H9 (cell line): ENCODE data around the gene CHSY3. TPM values are rescaled to one million over a fixed set of nuclear protein-coding genes. Genes with fewer than 3 reads are reported as not detected.

Experiments
- DNase-seq: peaks from one replicate; pipeline ENCODE4 v3.0.0-alpha.2; 2017
- H2AFZ ChIP-seq: one replicate; pipeline ENCODE4 v1.6.1; 2013; ENCODE audit warnings: mild to moderate bottlenecking, low read length, control low read depth, moderate library complexity
- H2AK5ac ChIP-seq: 2 replicates; pipeline ENCODE4 v1.6.1; 2013; ENCODE audit warnings: low read length, control low read depth, mixed read lengths; ENCODE audit not compliant: insufficient read length
- H2BK120ac ChIP-seq: one replicate; pipeline ENCODE4 v1.6.1; 2013; ENCODE audit warnings: low read depth, mild to moderate bottlenecking, low read length, control low read depth, inconsistent platforms; ENCODE audit not compliant: poor library complexity, severe bottlenecking
- H2BK12ac ChIP-seq: 2 replicates; pipeline ENCODE4 v1.6.1; 2013; ENCODE audit warnings: low read length, control low read depth, mixed read lengths, low read depth; ENCODE audit not compliant: insufficient read length
- H2BK15ac ChIP-seq: 2 replicates; pipeline ENCODE4 v1.6.1; 2013; ENCODE audit warnings: low read depth, low read length, control low read depth
- H2BK20ac ChIP-seq: one replicate; pipeline ENCODE4 v1.6.1; 2013; ENCODE audit warnings: low read depth, mild to moderate bottlenecking, low read length, control low read depth, inconsistent platforms; ENCODE audit not compliant: poor library complexity, severe bottlenecking
- H2BK5ac ChIP-seq: 2 replicates; pipeline ENCODE4 v1.6.1; 2013; ENCODE audit warnings: low read length, control low read depth, mixed read lengths; ENCODE audit not compliant: insufficient read length
- H3K14ac ChIP-seq: 2 replicates; pipeline ENCODE4 v1.6.1; 2013; ENCODE audit warnings: low read length, control low read depth; ENCODE audit not compliant: insufficient read depth
- H3K18ac ChIP-seq: 2 replicates; pipeline ENCODE4 v1.6.1; 2013; ENCODE audit warnings: low read depth, mild to moderate bottlenecking, mixed read lengths, low read length, control low read depth; ENCODE audit not compliant: insufficient read length
- H3K23ac ChIP-seq: 2 replicates; pipeline ENCODE4 v1.6.1; 2013; ENCODE audit warnings: low read length, control low read depth, mixed read lengths, low read depth; ENCODE audit not compliant: insufficient read length
- H3K23me2 ChIP-seq: 2 replicates; pipeline ENCODE4 v1.6.1; 2013; ENCODE audit warnings: low read depth, mild to moderate bottlenecking, mixed read lengths, low read length, control low read depth; ENCODE audit not compliant: insufficient read length, poor library complexity, severe bottlenecking
- H3K27ac ChIP-seq: 2 replicates; pipeline ENCODE4 v1.5.1; 2013; ENCODE audit warnings: low read length, control low read depth, mixed read lengths, low read depth; ENCODE audit not compliant: insufficient read length
- H3K27me3 ChIP-seq: 2 replicates; pipeline ENCODE4 v1.6.1; 2013; ENCODE audit warnings: low read length, control low read depth, inconsistent platforms; ENCODE audit not compliant: insufficient read depth
- H3K4ac ChIP-seq: 2 replicates; pipeline ENCODE4 v1.6.1; 2013; ENCODE audit warnings: low read depth, mild to moderate bottlenecking, control low read depth, inconsistent platforms, low read length, moderate library complexity
- H3K4me1 ChIP-seq: 2 replicates; pipeline ENCODE4 v1.6.1; 2013; ENCODE audit warnings: low read length, control low read depth, inconsistent platforms; ENCODE audit not compliant: insufficient read depth
- H3K4me2 ChIP-seq: 2 replicates; pipeline ENCODE4 v1.6.1; 2013; ENCODE audit warnings: low read length, control low read depth, mixed read lengths; ENCODE audit not compliant: insufficient read length, insufficient read depth
- H3K56ac ChIP-seq: 2 replicates; pipeline ENCODE4 v1.6.1; 2013; ENCODE audit warnings: low read depth, mild to moderate bottlenecking, mixed read lengths, low read length, control low read depth; ENCODE audit not compliant: insufficient read length
- H3K79me1 ChIP-seq: 2 replicates; pipeline ENCODE4 v1.6.1; 2013; ENCODE audit warnings: low read depth, mild to moderate bottlenecking, moderate library complexity, low read length, control low read depth, inconsistent platforms; ENCODE audit not compliant: insufficient read depth, poor library complexity, severe bottlenecking
- H3K79me2 ChIP-seq: 2 replicates; pipeline ENCODE4 v1.6.1; 2013; ENCODE audit warnings: low read length, control low read depth, inconsistent platforms; ENCODE audit not compliant: insufficient read depth
- H3K9ac ChIP-seq: 2 replicates; pipeline ENCODE4 v1.6.1; 2013; ENCODE audit warnings: low read length, control low read depth, mixed read lengths; ENCODE audit not compliant: insufficient read length; ENCODE audit errors: extremely low read depth
- H3K9me3 ChIP-seq: one replicate; pipeline ENCODE4 v1.6.1; 2013; ENCODE audit warnings: low read depth, low read length, inconsistent platforms; ENCODE audit not compliant: control insufficient read depth
- H3T11ph ChIP-seq: one replicate; pipeline ENCODE4 v1.6.1; 2013; ENCODE audit warnings: mild to moderate bottlenecking, low read length, control low read depth, inconsistent platforms
- H4K20me1 ChIP-seq: one replicate; pipeline ENCODE4 v1.6.1; 2013; ENCODE audit not compliant: control insufficient read depth, insufficient read length, insufficient read depth
- H4K5ac ChIP-seq: 2 replicates; pipeline ENCODE4 v1.6.1; 2013; ENCODE audit warnings: low read depth, mild to moderate bottlenecking, mixed read lengths, low read length, control low read depth; ENCODE audit not compliant: insufficient read length
- H4K8ac ChIP-seq: replicated peaks from 2 replicates; pipeline ENCODE4 v1.6.1; 2013; ENCODE audit warnings: low read length, control low read depth, mixed read lengths, low read depth; ENCODE audit not compliant: insufficient read length
- H4K91ac ChIP-seq: 2 replicates; pipeline ENCODE4 v1.6.1; 2013; ENCODE audit warnings: low read depth, mild to moderate bottlenecking, moderate library complexity, mixed read lengths, low read length, control low read depth; ENCODE audit not compliant: insufficient read length
- H3K27ac Mint-ChIP-seq, 3 experiments: 2 replicates in 2 of 3; 3 replicates in 1 of 3; pipeline ENCODE4 v1.8.0; 2020 to 2021; ENCODE audit warnings: mixed read lengths in 3 of 3, mild to moderate bottlenecking in 1 of 3, moderate library complexity in 1 of 3
- H3K27me3 Mint-ChIP-seq: 2 replicates; pipeline ENCODE4 v1.8.0; 2021; ENCODE audit warnings: low read depth, mild to moderate bottlenecking, moderate library complexity, mixed read lengths
- H3K36me3 Mint-ChIP-seq, 3 experiments: 2 replicates in 2 of 3; 3 replicates in 1 of 3; pipeline ENCODE4 v1.8.0; 2020 to 2021; ENCODE audit warnings: low read depth in 3 of 3, mixed read lengths in 3 of 3; ENCODE audit not compliant: insufficient read depth in 1 of 3
- H3K4me1 Mint-ChIP-seq, 2 experiments: 2 replicates each; pipeline ENCODE4 v1.8.0; 2020; ENCODE audit warnings: mixed read lengths in 2 of 2
- H3K4me3 Mint-ChIP-seq, 2 experiments: 2 replicates in 1 of 2; 3 replicates in 1 of 2; pipeline ENCODE4 v1.8.0; 2020 to 2021; ENCODE audit warnings: mild to moderate bottlenecking in 2 of 2, mixed read lengths in 2 of 2, moderate library complexity in 1 of 2
- H3K9me3 Mint-ChIP-seq, 2 experiments: 2 replicates in 1 of 2; 3 replicates in 1 of 2; pipeline ENCODE4 v1.8.0; 2020; ENCODE audit warnings: mild to moderate bottlenecking in 2 of 2, mixed read lengths in 2 of 2, moderate library complexity in 1 of 2
- CTCF ChIP-seq: fragments of 200-600 bp; sonication (generic); conservative IDR thresholded peaks from 3 replicates; pipeline ENCODE4 v1.8.0; 2021; ENCODE audit warnings: antibody characterized with exemption, mild to moderate bottlenecking
- WGBS: extraction: QIAGEN DNeasy Blood & Tissue Kit; methylation state at CpG from one replicate; pipeline ENCODE4 v1.1.7; 2013; ENCODE audit warnings: missing lambda C conversion rate, low lambda C conversion rate, mixed read lengths; ENCODE audit not compliant: insufficient read length; ENCODE audit errors: extremely low coverage; 5-methylcytosine and 5-hydroxymethylcytosine counted together
- total RNA-seq: library from RNA; stranded (reverse); gene quantifications from 2 replicates; pipeline ENCODE4 v1.2.1, GENCODE V29; 2021

CHSY3 gene
- total RNA-seq, 1 experiment from 2014 or later = 0.37 TPM

DNA sequence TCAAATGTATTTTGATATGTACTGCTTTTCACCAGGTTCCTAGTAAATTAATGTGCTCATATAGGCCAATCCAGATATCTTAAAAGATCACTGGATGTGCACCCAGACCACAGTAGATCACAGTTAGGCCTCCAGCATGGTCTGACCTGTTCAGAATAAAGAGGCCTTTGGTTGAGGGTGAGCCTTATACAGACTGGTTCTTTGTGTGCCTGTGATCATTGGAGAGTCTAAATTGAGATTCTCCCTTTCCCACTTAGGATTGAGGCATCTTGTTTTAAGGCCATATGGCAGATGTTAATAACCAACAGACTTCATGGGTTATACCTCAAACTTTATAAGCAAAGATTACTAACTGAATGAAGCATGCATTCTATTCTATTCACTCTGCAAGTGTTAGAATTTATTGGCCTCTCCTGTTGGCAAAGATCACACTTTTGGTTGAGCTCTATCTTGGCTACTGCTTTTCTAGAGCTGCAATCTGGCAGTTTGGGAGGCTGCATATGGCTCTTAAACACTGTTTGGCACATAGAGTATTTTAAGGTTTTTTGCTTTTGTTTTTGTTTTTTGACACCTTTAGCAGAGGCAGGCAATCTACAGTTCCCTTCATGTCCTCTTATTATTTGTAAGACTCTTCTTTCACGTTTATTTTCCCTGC, 8.5 kb downstream of the CHSY3 start:
- H3K79me2 ChIP-seq = no peaks in the 10 kb centered on the region

More for the DNA sequence above, 8.5 kb downstream of the CHSY3 start:
- H4K20me1 ChIP-seq = no peaks in the 10 kb centered on the region
- no peak overlapping the region for H3K56ac ChIP-seq
- H3K4me1 ChIP-seq = no peaks in the 10 kb centered on the region; the same call in 1 of the 2 replicates
- no peak overlapping the region for H3K27ac ChIP-seq
- H3K14ac ChIP-seq = no peak overlapping the region
- no peak overlapping the region for H3K9ac ChIP-seq
- no peak overlapping the region for H3K4me2 ChIP-seq
- H4K91ac ChIP-seq = no peak overlapping the region
- H3K4ac ChIP-seq = no peak overlapping the region
- no peak for DNase-seq
- Mint-ChIP-seq H3K4me1 (peaks cover 6 to 9% of the 10 kb centered on the region in 2 experiments), H3K27ac (no peak overlapping the region), H3K36me3 (no peaks in the 10 kb centered on the region), H3K27me3 (peaks cover 6% of the 10 kb centered on the region), H3K9me3 (no peaks in the 10 kb centered on the region), H3K4me3 (no peak overlapping the region)
- H4K8ac ChIP-seq = no peak overlapping the region
- H3T11ph ChIP-seq = no peak overlapping the region
- H3K23ac ChIP-seq = no peak overlapping the region
- no peak overlapping the region for H4K5ac ChIP-seq
- H2BK20ac ChIP-seq = no peak overlapping the region
- H2AFZ ChIP-seq = no peak overlapping the region
- no peaks in the 10 kb centered on the region for H3K79me1 ChIP-seq
- H2BK120ac ChIP-seq = no peak overlapping the region
- H3K23me2 ChIP-seq = no peaks in the 10 kb centered on the region
- H3K27me3 ChIP-seq = no peaks in the 10 kb centered on the region
- H3K18ac ChIP-seq = no peak overlapping the region
- no peak overlapping the region for H2BK5ac ChIP-seq
- WGBS = no CpG with 5 or more reads among the region's 1 CpG
- H3K9me3 ChIP-seq = no peaks in the 10 kb centered on the region
- H2AK5ac ChIP-seq = no peak overlapping the region
- no peak overlapping the region for H2BK15ac ChIP-seq
- H2BK12ac ChIP-seq = no peak overlapping the region
- TF ChIP-seq CTCF = no peak
